ENCODE results near the gene HP1BP3.

DNA sequence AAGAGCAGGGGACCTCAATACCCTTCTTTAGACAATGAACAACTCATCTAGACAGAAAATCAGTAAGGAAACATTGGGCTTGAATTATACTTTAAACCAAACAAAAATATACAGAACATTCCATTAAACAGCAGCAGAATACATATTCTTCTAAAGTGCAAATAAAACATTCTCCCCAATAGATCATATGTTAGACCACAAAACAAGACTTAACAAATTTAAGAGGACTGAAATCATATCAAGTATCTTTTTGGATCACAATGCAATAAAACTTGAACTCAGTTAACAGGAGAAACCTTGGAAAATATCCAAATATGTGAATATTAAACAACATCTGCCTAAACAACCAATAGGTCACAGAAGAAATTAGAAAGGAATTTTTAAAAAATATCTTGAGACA lies 47.7 kb upstream of the HP1BP3 start:
- TF ChIP-seq FOXM1 (IDR thresholded peaks at IDR 0.05; ENCODE audit: borderline replicate concordance, low read depth) (no peak), CREB1 (IDR thresholded peaks at IDR 0.05; ENCODE audit: low read depth) (no peak), TAF1 (IDR thresholded peaks at IDR 0.05; ENCODE audit: low read depth) (no peak), CEBPB (IDR thresholded peaks at IDR 0.05) (no peak), EP300 (IDR thresholded peaks at IDR 0.05; ENCODE audit: borderline replicate concordance) (no peak)
- TF ChIP-seq, protein P1, sequence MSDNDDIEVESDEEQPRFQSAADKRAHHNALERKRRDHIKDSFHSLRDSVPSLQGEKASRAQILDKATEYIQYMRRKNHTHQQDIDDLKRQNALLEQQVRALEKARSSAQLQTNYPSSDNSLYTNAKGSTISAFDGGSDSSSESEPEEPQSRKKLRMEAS (IDR thresholded peaks at IDR 0.05) = no peak
